Spinal cord (tissue), 10 donors: Measurements from ENCODE around the gene GIPC2. TPM values are rescaled to one million over a fixed set of nuclear protein-coding genes. Genes with fewer than 3 reads are reported as not detected.
A peak's percentile ranks its signal among the peaks of the same experiment; 100 is the strongest.
"Not testable (repeated sequence)": the region's sequence is repeated elsewhere in the genome, so short reads cannot be mapped to it uniquely, and the experiment has no call there.

Experiments
- DNase-seq, 6 donors: peaks; one replicate each; pipeline versions ENCODE4 v3.0.0 to v3.0.0-alpha.2; 2013 to 2015; ENCODE audit warnings: low spot score in 6 of 6, low read depth in 4 of 6
- H3K27ac ChIP-seq: one replicate; pipeline ENCODE4 v1.5.1; 2013; ENCODE audit warnings: low read depth, low read length, control low read depth
- H3K27me3 ChIP-seq: one replicate; pipeline ENCODE4 v1.6.1; 2013; ENCODE audit warnings: low read length; ENCODE audit not compliant: control insufficient read depth, insufficient read depth
- H3K36me3 ChIP-seq: one replicate; pipeline ENCODE4 v1.6.1; 2013; ENCODE audit warnings: low read length; ENCODE audit not compliant: control insufficient read depth, insufficient read depth
- H3K4me1 ChIP-seq: one replicate; pipeline ENCODE4 v1.6.1; 2013; ENCODE audit warnings: low read length; ENCODE audit not compliant: control insufficient read depth, insufficient read depth
- H3K4me3 ChIP-seq: one replicate; pipeline ENCODE4 v1.5.1; 2013; ENCODE audit warnings: low read depth, low read length, control low read depth
- H3K9me3 ChIP-seq: one replicate; pipeline ENCODE4 v1.6.1; 2013; ENCODE audit warnings: low read length; ENCODE audit not compliant: control insufficient read depth, insufficient read depth
- WGBS: methylation state at CpG from one replicate; pipeline ENCODE4 v1.1.5; 2013; ENCODE audit warnings: missing lambda C conversion rate; ENCODE audit not compliant: insufficient coverage; 5-methylcytosine and 5-hydroxymethylcytosine counted together
- polyA plus RNA-seq, 2 donors: library from polyadenylated mRNA; unstranded; fragments of 120-200 nt; gene quantifications; one replicate each; pipeline ENCODE4 v1.2.1, GENCODE V29; 2013; ENCODE audit not compliant: insufficient read length in 2 of 2
- total RNA-seq, 2 donors: library from RNA; depleted of rRNA in 1 of 2; stranded (reverse); fragments of 120-200 nt in 1 of 2; fragments of >200 nt in 1 of 2; gene quantifications; one replicate each; pipeline versions ENCODE4 v1.2.3 to v1.2.4, GENCODE V29; 2013 to 2014
- donor health status: healthy.

GIPC2 gene
- total and polyA plus RNA-seq, 4 donors, result 0.41 to 1.5 (median 1.1) TPM

DNA sequence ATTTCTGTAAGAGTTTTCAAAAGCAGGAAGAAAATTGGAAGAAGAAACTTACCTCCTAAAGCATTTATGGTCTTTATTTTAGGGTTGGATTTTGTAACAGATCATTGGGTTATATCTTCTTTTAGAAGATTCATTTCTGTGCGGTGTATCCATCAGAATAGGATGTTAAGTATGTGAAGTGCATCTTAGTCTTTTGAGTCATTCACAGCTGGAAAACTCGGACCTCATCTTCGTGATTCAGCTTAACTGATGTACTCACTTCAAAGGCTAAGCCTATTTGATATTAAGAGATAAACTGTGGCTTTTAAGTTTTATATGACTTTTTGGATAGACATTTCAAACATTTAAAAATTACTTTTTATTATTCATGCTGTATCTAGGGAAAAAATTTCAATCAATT lies 56.3 kb downstream of the GIPC2 start:
- H3K4me3 ChIP-seq, result no peak overlapping the region
- H3K27ac ChIP-seq, result no peak overlapping the region
- H3K4me1 ChIP-seq, result no peaks in the 10 kb centered on the region
- no peaks in the 10 kb centered on the region for H3K36me3 ChIP-seq
- no peaks in the 10 kb centered on the region for H3K27me3 ChIP-seq
- no peaks in the 10 kb centered on the region for H3K9me3 ChIP-seq
- no peak for DNase-seq
- no CpG with 5 or more reads among the region's 3 CpGs for WGBS

DNA sequence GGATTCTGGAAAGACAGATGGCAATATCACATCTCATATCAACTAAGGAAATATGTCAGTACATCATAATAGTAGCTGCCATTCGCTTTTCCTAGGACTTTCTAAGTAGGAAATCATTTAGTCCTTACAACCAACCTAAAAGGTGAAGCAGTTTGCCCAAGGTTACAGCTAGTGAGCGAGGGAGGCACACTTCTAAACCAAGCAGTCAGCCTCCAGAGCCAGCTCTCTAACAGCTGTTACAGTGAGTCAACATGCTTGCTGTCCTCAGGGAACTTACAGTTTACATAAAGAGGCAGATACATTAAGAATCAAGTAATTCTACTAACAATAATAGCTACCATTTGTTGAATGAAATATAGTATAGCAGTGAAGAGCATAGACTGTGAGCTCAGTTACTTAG lies 57.1 kb downstream of the GIPC2 start:
- 100% methylated on average over 2 of the region's 2 CpGs for WGBS
- no peaks in the 10 kb centered on the region for H3K27me3 ChIP-seq
- no peaks in the 10 kb centered on the region for H3K4me1 ChIP-seq

DNA sequence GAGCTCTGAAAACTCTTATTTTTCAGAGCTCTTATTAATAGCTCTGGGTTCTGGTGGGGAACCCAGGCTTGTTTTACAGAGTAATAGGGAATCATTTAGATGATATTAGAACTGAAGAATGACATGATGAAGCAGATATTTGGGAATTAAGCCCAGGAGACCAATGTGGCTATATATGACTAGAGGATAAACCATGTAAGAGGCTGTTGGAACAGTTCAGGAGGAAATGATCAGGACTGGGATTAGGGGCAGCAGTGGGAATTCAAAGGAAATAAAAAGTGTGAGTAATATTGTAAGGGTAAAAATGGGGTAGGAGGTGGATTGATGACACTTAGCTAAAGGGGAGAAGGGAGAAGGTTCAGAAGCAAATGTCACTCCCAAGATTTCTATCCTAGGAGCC lies 58.6 kb downstream of the GIPC2 start:
- no peaks in the 10 kb centered on the region for H3K27me3 ChIP-seq
- no peaks in the 10 kb centered on the region for H3K36me3 ChIP-seq
- no peaks in the 10 kb centered on the region for H3K9me3 ChIP-seq
- H3K4me3 ChIP-seq, result no peak overlapping the region
- DNase-seq, result no peak
- H3K4me1 ChIP-seq, result no peaks in the 10 kb centered on the region
- no peak overlapping the region for H3K27ac ChIP-seq

More for the DNA sequence above, 57.1 kb downstream of the GIPC2 start:
- Histone ChIP-seq H3K9me3 (no peaks in the 10 kb centered on the region), H3K27ac (no peak overlapping the region), H3K4me3 (no peak overlapping the region), H3K36me3 (no peaks in the 10 kb centered on the region)
- DNase-seq, result no peak

DNA sequence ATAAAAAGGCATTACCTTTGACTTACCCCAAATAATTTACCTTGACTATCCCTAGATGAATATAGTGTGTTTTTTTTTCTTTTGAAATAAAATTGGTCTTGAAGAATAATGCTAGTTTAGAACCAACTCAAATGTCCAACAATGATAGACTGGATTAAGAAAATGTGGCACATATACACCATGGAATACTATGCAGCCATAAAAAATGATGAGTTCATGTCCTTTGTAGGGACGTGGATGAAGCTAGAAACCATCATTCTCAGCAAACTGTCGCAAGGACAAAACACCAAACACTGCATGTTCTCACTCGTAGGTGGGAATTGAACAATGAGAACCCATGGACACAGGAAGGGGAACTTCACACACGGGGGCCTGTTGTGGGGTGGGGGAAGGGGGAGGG lies 63.9 kb downstream of the GIPC2 start:
- not testable (repeated sequence) for H3K4me1 ChIP-seq, H3K9me3 ChIP-seq, H3K27me3 ChIP-seq, DNase-seq, H3K27ac ChIP-seq, H3K4me3 ChIP-seq, H3K36me3 ChIP-seq
- WGBS, result 80% methylated on average over 1 of the region's 4 CpGs

DNA sequence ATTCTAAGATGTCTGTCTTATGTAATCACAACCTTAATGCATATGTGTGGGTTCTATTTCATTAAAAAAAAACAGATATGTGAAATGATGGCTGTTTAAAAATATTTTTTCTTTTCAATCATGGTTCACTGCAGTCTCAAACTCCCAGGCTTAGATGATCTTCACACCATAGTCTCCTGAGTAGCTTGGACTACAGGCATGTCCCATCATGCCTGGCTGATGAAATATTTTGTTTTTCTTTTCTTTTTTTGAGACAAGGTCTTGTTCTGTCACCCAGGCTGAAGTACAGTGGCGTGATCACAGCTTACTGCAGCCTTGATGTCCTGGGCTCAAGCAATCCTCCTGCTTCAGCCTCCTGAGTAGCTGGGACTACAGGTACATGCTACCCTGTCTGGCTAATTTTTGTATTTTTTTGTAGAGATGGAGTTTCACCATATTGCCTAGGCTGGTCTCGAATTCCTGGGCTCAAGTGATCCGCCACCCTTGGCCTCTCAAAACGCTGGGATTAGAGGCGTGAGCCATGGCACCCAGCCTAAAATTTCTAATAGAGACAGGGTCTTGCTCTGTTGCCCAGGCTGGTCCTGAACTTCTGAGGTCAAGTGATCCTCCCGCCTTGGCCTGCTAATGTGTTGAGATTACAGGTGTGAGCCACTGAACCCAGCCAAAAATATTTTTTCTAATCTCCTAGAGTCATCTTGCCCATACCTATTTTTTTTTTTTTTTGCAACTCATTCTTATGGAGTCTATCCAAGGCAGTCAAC lies 67.6 kb downstream of the GIPC2 start:
- H3K9me3 ChIP-seq, result no peaks in the 10 kb centered on the region
- no peak overlapping the region for H3K4me3 ChIP-seq
- H3K27ac ChIP-seq, result no peak overlapping the region
- WGBS, result 94% methylated on average over 5 of the region's 6 CpGs
- H3K27me3 ChIP-seq, result no peaks in the 10 kb centered on the region
- H3K4me1 ChIP-seq, result peaks cover 4% of the 10 kb centered on the region
- DNase-seq, result no peak
- no peaks in the 10 kb centered on the region for H3K36me3 ChIP-seq

DNA sequence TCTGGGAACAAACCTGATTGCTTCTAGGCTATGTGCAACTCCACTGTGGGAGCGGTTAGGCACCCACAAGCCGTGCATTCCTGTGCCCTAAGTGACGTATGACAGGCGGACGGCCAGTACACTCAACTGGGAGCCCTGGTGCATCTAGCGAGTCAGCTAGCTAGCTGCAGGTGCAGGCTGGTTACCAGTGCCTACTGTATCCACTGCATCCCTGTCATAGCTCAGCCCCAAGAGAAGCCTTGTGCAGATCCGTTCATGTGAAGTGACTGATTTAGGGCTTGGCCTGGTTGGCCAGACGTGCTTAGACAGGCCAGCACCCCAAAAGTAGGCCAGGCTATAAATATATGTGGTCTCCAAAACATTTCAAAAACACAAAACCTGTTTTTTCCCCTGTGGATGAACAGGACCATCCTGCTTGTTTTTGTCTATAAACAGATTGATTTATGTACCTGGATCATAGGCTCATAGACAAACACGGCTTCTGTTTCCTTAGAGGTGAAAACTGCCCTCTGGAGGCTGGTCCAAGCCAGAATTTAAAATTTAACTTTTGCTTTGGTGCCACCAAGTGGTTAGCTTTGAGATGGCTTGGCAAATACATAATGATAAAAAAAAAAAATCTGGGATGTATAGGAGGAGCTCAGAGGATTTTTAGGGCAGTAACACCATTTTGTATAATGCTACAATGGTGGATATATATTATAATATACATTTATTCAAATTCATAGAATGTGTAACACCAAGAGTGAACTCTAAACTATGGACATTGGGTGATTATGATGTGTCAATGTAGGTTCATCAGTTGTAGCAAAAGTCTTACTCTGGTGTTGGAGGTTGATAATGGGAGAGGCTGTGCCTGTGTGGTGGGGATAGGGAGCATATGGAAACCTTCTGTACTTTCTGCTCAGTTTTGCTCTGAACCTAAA lies 68.5 kb downstream of the GIPC2 start:
- 62% methylated on average over 8 of the region's 9 CpGs for WGBS
- Histone ChIP-seq H3K36me3 (no peaks in the 10 kb centered on the region), H3K27ac (no peak overlapping the region), H3K4me3 (no peak overlapping the region), H3K9me3 (no peaks in the 10 kb centered on the region), H3K27me3 (no peaks in the 10 kb centered on the region), H3K4me1 (peaks cover 4% of the 10 kb centered on the region)
- peak; percentile 35 to 94 (median 59) for DNase-seq

DNA sequence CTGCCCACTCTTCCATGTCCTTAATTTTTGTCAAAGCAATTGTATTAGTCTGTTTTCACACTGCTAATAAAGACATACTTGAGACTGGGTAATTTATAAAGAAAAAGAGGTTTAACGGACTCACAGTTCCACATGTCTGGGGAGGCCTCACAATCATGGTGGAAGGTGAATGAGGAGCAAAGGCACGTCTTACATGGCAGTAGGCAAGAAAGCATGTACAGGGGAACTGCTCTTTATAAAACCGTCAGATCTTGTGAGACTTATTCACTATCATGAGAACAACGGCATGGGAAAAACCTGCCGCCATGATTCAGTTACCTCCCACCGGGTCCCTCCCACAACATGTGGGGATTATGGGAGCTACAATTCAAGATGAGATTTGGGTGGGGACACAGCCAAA lies 74.7 kb downstream of the GIPC2 start:
- not testable (repeated sequence) for H3K4me1 ChIP-seq, DNase-seq
- WGBS, result 100% methylated on average over 3 of the region's 6 CpGs

DNA sequence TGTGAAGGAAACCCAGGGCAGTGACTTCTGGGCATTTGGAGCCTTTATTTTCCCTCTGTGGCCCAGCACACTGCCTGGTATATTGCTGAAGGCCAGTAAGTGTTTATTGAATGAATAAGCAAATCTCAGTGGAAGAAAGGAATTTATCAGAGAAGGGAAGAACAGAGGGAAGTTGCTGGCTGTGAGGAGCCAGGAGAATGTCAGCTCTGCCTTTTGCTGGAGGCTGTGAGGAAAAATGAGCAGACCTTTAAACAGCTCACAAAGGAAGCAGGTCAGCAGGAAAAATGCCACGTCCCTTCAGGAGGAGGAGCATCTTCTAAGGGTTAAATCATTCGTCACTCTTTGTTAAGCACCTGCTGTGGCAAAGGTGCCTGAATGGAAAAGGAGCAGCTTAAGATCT lies 75.9 kb downstream of the GIPC2 start:
- DNase-seq, result peak in 1 of 6 donors; percentile 9
- no peaks in the 10 kb centered on the region for H3K4me1 ChIP-seq

More for the DNA sequence above, 74.7 kb downstream of the GIPC2 start:
- H3K4me3 ChIP-seq, H3K36me3 ChIP-seq, H3K27me3 ChIP-seq, H3K9me3 ChIP-seq, H3K27ac ChIP-seq: not testable (repeated sequence)

DNA sequence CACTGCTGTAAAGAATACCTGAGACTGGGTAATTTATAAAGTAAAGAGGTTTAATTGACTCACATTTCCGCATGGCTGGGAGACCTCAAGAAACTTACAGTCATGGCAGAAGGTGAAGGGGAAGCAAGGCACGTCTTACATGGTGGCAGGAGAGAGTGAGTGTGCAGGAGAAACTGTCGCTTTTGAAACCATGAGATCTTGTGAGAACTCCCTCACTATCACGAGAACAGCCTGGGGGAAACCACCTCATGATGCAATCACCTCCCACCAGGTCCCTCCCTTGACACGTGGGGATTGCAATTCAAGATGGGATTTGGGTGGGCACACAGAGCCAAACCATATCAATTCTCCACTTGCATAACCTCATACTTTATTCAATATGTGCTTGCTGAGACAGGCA lies 76.6 kb downstream of the GIPC2 start:
- WGBS, result 86% methylated on average over 1 of the region's 5 CpGs
- Histone ChIP-seq H3K27me3 (no peaks in the 10 kb centered on the region), H3K36me3 (no peaks in the 10 kb centered on the region)

More for the DNA sequence above, 75.9 kb downstream of the GIPC2 start:
- WGBS, result 0% methylated on average over 1 of the region's 2 CpGs
- Histone ChIP-seq H3K4me3 (no peak overlapping the region), H3K9me3 (no peaks in the 10 kb centered on the region), H3K36me3 (no peaks in the 10 kb centered on the region), H3K27ac (no peak overlapping the region), H3K27me3 (no peaks in the 10 kb centered on the region)

More for the DNA sequence above, 76.6 kb downstream of the GIPC2 start:
- H3K9me3 ChIP-seq, result no peaks in the 10 kb centered on the region
- DNase-seq, result no peak
- no peaks in the 10 kb centered on the region for H3K4me1 ChIP-seq
- H3K27ac ChIP-seq, result no peak overlapping the region
- no peak overlapping the region for H3K4me3 ChIP-seq
